Head of caudate nucleus (tissue), 42 donors: ENCODE results near the gene PDCD10.

Experiments used
- DNase-seq, 42 donors: peaks; one replicate each; pipeline versions ENCODE4 v3.0.0 to v3.0.0-alpha.2; 2020 to 2021; ENCODE audit warnings: mixed read lengths in 7 of 42
- intact Hi-C: fragments of 100-400 bp; cut with DNase I; formaldehyde crosslinking; loops from one replicate; pipeline ENCODE4 v1.15.0; 2022

The PDCD10 gene

DNA sequence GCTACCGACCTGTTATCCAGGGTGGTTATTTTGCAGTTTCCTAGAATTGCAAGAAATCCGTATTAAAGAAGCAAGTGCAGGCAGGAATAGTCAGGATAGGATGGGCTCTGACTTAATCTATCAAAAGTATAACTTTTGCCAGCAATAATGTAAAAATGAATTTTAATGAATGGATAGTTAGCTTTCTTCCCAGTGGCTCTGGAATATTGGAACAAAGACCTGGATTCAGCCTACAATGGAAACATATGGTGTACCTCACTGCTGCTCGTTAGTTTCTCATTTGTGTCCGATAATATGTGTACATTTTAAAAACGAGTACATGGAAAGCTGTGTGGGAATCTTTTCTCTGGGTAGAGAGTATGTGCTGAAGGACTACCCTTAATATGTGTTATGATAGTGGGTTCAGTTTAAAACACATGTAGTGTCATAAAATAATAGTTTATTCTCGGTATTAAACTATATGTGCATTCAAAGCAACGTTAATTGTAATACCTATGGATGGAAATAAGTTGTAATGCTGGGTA lies 1.6 kb upstream of the PDCD10 start:
- intact Hi-C loops = loop anchor here (5.0 to 10.0 kb wide), 2 partner anchors 76 to 308 kb away; no protein-coding TSS in a partner anchor
- DNase-seq = no peak

DNA sequence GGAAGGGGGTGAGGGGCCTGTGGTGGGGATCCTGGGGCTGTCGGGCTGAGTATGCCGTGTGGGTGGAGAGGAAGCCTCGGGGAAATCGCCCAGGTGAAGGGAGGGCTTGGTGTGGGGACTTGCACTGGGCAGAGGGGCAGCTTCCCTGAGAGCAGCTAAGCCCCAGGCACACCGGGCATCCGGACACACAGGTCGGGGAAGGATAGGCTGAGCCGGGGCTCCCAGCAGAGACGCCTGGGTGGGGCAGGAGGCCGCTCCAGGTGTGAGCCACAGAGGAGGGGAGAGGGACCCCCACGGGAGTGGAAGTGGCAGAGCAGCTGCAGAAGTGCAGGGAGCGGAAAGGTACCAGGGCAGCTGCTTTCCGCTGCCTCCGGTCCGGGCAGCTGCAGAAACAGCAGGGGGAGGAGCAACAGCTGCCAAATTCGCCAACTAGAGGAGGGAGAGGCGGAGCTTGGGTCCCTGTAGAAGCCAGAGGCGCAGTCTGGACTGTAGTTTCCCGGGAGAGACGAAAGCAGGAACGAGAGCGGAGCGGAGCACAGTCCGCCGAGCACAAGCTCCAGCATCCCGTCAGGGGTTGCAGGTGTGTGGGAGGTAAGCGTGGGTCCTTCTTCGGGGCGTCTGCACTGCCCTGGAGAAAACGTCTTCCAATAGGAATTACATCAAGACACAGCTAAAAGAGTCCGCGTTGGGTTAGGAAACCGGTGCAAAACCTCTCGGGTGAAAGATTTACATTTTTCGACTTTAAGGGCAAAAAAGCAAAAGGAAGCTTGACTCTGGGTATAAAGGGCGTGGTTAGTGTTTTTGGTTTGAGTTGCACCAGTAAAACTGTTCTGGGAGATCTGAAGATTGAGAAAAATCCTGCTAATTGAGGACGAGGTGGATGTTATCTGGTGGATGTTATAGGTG lies 794 bp upstream of the PDCD10 start, which contains the start of gene SERPINI1:
TSS of gene SERPINI1 (plus strand) at position 489 of the 906 bp plus-strand sequence. CDS start 53,408 bp downstream, outside the sequence.
- intact Hi-C loops = loop anchor here (5.0 to 10.0 kb wide), 2 partner anchors 77 to 309 kb away; no protein-coding TSS in a partner anchor
- DNase-seq = peak; percentile 80 to 98 (median 94)

DNA sequence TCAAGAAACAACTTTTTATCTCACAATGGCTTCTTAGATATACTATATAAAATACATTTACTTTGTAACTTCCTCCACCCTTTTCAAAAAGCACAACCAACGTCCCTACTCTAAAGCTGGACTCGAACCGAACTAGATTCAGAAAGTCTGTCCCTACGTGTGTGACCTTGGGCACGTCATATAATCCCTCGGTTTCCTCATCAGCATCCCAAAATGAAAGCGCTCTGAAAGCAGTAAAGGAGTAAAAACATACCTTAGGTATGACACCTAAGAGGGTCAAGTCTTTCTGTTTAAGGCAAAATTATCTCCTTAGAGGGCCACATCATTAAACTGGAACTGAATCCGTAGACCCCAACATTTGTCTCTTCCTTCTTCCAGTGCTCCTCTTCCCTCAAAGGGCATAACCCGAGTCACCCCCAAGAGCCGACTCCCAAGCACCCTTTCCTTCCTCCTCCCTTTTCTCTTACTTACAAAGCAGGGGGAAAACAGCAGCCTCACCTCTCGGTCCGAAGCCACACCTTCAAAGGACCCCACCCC lies 663 bp downstream of the PDCD10 start:
- DNase-seq = no peak
- intact Hi-C loops = loop anchor here (10.0 kb wide), 1 partner anchor 311 kb away; no protein-coding TSS in a partner anchor

DNA sequence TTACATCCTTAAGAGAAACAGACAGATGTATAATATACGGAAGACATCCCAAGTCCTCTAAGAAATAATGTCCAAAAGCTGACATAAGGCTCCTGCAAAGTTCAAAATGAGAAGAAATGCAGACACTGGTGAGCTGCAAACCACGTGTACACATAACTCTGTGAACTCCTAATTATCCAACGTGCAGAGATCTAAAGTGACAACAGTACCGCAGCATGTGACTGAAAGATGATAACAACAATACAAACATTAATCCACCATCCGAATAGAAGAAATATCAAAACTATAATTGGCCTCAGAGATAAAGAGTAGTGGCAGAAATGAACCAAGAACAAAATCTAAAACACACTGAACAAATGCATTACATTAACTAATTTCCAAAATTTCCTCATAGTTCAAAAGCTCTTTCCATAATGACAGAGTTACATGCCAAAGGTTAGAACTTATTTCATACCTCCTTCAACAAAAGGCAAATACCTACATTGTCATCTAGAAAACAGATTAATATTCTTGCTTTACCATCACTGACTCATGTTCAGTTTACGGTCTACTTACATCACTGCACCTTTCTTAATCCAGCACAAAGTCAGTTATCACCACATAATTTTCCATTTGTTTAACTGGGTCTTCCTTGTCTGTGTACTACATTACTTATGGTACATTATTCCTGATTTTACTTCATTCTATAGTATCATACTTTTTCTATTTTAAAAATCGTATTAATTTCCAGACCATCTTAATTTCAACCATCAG lies 2.2 kb downstream of the PDCD10 start:
- intact Hi-C loops = loop anchor here (10.0 kb wide), 1 partner anchor 312 kb away; no protein-coding TSS in a partner anchor
- DNase-seq = no peak

DNA sequence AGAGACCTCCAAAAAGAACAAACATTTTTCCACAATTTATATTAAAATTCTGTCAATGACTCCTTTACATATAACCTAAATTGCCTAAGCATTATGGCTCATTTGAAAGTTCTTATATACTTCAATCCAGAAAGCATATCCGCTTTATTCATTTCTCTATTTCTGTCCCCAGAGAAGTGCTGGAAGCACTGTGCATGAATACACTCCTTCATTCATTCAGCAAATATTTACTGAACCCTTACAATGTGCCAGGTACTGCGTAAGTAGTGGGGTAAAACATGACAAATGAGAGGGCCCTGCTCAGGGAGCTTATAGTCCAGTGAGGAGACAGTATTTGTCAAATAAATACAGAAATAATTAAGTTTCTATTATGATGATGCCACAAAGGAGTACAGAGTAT lies 3.3 kb downstream of the PDCD10 start:
- DNase-seq = no peak
- intact Hi-C loops = loop anchor here (10.0 kb wide), 1 partner anchor 313 kb away; no protein-coding TSS in a partner anchor

DNA sequence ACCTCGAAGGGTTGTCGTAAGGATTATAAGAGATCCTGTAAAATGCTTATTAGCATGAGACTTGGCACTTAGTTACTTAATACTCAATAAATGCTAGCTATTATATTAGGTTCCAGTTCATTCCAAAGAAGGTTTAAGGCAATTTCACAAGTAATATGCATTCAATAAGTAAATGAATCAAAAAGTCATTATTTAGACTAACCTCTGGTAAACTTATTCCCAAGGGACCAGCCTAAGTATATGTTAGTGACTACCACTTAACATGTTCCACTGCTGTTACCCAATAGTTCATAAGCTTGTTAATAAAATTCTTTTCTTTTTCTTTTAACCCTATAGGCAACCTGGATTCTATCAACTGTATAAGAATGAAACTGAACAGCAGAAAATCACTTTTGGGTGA lies 5.1 kb downstream of the PDCD10 start:
- DNase-seq = no peak
- intact Hi-C loops = no loop called here

DNA sequence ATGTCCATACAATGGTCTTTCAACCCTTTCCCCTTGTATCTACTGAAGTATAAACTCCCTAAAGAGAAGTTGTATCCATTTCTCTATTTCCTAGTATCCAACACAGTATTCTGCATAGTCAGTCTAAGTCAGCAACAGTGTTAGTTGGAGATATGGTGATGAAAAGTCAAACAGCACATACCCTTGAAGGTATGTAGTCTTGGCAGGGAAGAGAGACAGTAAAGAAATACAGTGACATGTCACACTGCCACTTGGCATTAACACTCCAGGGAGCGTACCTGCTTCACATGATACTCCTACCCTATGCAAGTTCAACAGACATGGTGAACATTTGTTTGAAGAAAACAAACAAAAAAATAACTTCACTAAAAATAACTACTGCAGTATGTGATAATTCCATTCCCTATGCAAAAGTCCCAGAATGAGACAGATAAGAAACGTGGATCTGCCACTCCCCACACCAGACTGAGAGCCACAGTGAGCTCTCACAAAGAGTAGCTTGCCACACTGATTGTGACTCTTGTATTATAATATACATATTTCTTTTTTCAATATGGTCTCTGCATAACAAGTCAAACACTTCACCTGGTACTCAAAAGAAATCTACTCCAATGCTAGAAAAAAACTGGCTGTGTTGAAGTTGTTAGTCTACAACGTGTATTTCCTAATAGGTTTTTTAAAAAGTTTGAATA lies 5.9 kb downstream of the PDCD10 start:
- intact Hi-C loops = no loop called here
- DNase-seq = no peak

DNA sequence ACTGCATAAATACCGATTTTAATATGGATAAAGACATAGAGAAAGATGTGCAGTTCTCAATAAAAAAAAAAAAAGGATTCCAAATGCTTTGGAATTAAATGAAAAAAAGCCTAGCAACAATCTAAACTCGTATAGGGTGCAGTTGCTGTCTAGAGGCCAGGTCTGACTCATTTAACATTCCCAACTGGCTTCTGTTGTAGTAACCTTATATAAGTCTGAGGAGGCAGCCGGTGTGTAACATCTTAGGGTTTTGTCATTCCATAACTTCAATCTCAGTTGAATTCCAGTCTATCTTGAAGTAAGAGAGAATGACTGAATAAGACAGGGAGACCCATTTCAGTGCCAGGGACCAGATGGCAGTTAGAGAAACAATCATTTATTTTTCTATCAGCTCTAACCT lies 6.5 kb downstream of the PDCD10 start:
- peak in 12 of 42 donors; percentile 1 to 61 (median 20) for DNase-seq
- intact Hi-C loops = no loop called here

DNA sequence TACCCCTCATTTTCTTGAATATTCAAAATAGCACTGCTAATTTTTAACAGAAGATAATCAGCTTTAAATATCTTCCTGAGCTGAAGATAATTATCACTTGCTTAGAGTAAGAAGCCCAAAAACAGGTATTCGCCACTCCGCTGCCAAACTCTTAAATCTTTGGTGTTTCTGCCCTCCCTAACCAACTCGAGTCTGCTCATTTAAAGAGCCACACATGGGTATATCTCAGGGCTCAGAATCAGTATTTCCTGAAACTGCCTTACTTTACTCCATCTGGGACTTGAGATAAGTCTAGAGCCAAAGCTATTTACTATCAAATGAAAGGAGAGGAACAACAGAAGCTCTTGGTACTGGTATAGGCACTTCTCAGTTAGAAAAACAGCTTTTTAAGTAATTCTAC lies 10.8 kb downstream of the PDCD10 start:
- intact Hi-C loops = no loop called here
- no peak for DNase-seq

DNA sequence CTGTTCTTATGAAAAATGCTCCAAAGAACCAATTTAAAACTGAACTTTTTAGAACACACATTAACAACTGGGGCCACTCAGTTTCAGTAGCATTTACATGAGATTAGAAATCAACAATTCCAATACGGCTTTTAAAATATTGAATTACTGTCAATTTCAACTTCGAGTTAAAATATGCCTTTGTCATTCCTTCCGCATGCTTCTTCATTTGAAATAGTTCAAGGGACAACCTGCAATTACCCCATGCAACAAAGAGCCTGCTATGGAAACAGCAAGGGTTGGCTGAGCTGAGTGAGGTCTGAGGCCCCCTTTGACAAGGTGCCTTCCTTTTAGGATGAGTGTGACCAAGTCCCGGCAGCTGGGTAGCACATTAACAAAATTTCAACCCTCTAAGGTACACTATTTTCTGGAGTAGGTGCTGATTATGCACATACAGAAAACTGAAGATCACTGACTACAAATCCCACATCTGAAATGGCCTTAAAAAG lies 11.6 kb downstream of the PDCD10 start:
- intact Hi-C loops = no loop called here

DNA sequence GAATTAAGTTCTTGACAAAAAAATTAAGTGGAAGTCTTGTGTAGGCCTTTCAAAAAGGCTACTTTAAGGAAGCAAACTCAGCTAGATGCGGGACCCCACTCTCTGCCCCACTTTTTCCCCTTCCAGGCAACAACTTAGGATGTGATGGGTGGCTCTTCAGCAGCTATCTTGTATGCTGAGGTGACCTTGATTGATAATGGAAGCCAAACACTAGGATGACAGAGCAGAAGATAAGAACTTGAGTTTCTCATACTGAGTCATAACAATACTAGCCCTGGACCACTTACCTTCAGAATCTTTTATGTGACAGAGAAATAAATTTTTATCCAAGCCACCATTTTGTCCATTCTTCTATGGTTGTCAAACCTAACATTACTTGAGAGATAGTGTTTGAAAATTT lies 16.1 kb downstream of the PDCD10 start:
- intact Hi-C loops = no loop called here

More for the DNA sequence above, 11.6 kb downstream of the PDCD10 start:
- DNase-seq = no peak

DNA sequence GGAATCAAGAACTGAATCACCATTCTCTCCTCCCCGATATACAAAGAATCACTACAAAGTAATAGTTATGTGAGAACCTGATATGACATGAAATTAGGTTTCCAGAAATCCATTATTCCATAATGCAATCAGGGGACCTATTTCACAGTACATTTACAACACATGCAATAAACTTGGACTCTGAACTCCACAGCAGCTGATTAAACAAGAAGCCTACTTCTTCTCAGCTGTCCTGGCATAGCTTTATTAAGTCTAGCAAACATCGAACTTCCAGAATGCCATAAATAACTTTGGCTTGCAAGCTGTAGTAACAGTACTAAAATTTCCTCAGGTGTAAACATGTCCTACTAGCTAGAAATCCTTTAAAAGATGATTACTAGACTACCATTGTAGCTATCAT lies 17.8 kb downstream of the PDCD10 start:
- DNase-seq = no peak
- intact Hi-C loops = no loop called here

More for the DNA sequence above, 16.1 kb downstream of the PDCD10 start:
- DNase-seq = no peak

DNA sequence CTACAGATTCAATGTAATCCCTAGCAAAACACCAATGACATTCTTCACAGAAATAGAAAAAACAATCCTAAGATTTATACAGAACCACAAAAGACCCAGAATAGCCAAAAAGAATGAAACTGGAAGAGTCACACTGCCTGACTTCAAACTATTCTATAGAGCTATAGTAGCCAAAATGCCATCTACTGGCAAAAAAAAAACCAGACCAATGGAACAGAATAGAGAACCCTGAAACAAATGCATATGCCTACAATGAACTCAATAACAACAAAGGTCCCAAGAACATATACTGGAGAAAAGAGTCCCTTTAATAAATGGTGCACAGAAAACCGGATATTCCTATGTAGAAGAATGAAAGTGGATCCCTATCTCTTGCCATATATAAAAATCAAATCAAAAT lies 19.8 kb downstream of the PDCD10 start:
- intact Hi-C loops = no loop called here
- DNase-seq = no peak

DNA sequence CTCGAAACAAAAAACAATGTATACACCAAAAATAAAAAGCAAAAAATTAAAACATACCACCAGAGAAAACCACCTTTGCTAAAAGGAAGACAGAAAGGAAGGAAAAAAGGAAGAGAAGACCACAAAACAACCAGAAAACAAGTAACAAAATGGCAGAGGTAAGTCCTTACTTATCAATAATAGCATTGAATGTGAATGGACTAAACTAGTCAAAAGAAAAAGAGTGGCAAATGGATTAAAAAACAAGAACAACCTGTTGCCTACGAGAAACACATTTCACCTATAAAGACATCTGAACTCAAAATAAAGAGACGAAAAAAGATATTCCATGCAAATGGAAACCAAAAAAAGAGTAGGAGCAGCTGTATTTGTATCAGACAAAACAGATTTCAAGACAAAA lies 22.2 kb downstream of the PDCD10 start:
- intact Hi-C loops = no loop called here

DNA sequence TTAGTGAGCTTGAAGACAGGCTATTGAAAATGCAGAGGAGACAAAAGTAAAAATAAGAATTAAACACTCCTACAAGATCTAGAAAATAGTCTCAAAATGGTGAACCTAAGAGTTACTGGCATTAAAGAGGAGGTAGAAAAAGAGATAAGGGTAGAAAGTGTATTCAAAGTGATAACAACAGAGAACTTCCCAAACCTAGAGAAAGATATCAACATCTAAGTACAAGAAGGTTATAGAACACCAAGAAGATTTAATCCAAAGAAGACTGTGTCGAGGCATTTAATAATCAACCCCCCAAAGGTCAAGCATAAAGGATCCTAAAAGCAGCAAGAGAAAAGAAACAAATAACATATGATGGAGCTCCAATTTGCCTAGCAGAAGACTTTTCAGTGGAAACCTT lies 23.3 kb downstream of the PDCD10 start:
- no peak for DNase-seq
- intact Hi-C loops = no loop called here

More for the DNA sequence above, 22.2 kb downstream of the PDCD10 start:
- DNase-seq = no peak

DNA sequence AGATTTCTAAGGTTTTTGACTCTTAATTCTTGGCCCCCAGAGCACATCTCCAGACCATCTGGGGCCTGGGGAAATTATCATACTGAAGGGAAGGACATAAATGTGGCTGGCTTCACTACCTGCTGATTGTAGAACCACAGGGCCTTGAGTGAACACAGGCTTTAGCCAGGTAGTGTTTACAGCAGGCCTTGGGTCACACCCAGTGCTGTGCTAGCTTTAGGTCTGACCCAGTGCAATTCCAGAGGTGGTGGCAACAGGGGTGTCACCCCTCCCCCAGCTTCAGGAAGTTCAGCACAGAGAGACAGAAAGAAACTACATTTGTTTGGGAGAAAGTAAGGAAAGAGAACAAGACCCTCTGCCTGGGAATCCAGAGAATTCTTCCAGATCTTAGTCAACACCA lies 24.1 kb downstream of the PDCD10 start:
- intact Hi-C loops = no loop called here
- no peak for DNase-seq

DNA sequence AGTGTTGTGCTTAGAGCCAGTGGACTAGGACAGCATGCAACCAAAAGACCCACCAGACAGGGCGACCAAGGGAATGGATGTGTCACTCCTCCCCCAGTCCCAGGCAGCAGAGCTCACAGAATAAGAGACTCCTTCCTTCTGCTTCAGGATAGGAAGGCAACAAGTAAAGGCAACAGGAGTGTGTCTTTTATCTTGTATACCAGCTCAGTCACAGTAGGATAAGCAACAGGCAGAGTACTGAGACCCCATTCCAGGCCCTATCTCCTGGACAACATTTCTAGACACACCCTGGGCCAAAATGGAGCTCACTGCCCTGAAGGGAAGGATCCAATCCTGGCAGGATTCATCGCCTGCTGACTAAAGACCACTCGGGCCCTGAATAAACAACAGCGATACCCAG lies 25.0 kb downstream of the PDCD10 start:
- DNase-seq = no peak
- intact Hi-C loops = no loop called here

DNA sequence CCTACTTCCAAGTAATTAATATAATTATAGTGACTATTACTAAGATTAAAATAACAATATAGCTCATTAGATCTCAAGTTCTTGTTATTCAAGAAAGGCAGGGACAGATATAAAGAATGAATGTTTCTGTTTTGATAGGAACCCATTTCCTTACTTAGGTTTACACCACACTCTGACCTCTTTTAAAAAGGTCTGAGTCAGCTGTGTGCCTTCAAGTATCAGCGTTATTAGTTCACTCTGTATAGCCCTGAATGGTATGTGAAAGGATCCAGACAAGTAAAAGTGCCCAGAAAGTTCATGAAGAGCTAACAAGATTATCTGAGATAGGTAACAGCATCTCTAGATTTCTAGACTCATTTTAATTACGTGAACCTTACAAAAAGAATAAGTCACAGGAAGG lies 28.9 kb downstream of the PDCD10 start:
- intact Hi-C loops = no loop called here
- DNase-seq = no peak

DNA sequence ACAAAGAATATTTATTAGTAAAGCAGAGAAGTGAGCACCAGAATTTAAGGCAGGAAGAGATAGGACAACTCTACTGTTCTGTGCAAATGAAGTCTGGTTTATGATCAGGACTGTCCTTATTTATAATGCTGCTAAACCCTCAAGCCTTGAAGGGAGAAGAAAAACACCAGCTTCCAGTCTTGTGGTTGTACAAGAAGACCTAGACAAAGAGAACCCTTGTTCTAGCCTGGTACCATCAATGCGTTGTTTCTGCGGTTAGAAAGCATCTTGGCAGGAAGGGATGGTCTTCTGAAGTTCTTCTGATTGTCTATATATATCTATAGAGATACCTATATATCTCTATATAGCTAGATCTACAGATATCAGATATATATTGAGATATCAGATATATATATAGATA lies 33.8 kb downstream of the PDCD10 start:
- intact Hi-C loops = no loop called here
- DNase-seq = no peak
